GM12878 (cell line): Measurements from ENCODE around the gene JMJD4. TPM values are rescaled to one million over a fixed set of nuclear protein-coding genes. Genes with fewer than 3 reads are reported as not detected.

ENCODE experiments used
- ATAC-seq: fragments of 200-7000 bp; cut with Tn5 transposase; 3 replicates; pipeline ENCODE4 v1.9.1; 2020; ENCODE audit warnings: mild to moderate bottlenecking, moderate library complexity
- BruUV-seq: library from RNA; stranded (reverse); fragments of 400-500 nt; replicated peaks from 2 replicates; lab custom pipeline; 2021; lab: Mats Ljungman, UMichigan
- CTCF ChIA-PET: fragments of 300-600 bp; sonication (Branson Sonifier 250); formaldehyde crosslinking; extraction: SDS; loops from one replicate; lab custom pipeline; 2021; ENCODE audit warnings: inconsistent platforms; lab: Yijun Ruan, JAX
- POLR2A ChIA-PET: fragments of 350-600 bp; formaldehyde crosslinking; extraction: SDS; loops from one replicate; lab custom pipeline; 2021; ENCODE audit warnings: inconsistent platforms; lab: Charles Lee
- RAD21 ChIA-PET: fragments of 300-600 bp; sonication (Branson Sonifier 250); formaldehyde crosslinking; loops from one replicate; lab custom pipeline; 2023; ENCODE audit warnings: antibody characterized with exemption; ENCODE audit not compliant: unreplicated experiment; lab: Charles Lee
- SMC1A ChIA-PET: fragments of 300-600 bp; sonication (Branson Sonifier 250); formaldehyde crosslinking; loops from one replicate; lab custom pipeline; 2023; ENCODE audit not compliant: unreplicated experiment, uncharacterized antibody; lab: Charles Lee
- DNase-seq: peaks from one replicate; pipeline ENCODE4 v3.0.0-alpha.2; 2011; ENCODE audit warnings: low read depth, low spot score
- FAIRE-seq: peaks from 3 replicates; lab custom pipeline; 2011; peaks lifted over from hg19 to GRCh38; lab: Jason Lieb, UNC
- H2AFZ ChIP-seq: 2 replicates; pipeline ENCODE4 v1.6.0; 2011; ENCODE audit warnings: low read depth, low read length, control low read depth; ENCODE audit not compliant: control insufficient read depth
- H3K27ac ChIP-seq: 2 replicates; pipeline ENCODE4 v1.5.1; 2011; ENCODE audit warnings: control low read depth; ENCODE audit not compliant: control insufficient read depth, insufficient read depth
- H3K27me3 ChIP-seq, 2 experiments: replicated peaks in 1 of 2; 2 replicates each; pipeline versions ENCODE4 v1.6.0 to v1.6.1; 2011; ENCODE audit warnings: low read length in 1 of 2; ENCODE audit not compliant: control insufficient read depth in 2 of 2, insufficient read depth in 2 of 2
- H3K36me3 ChIP-seq, 2 experiments: 2 replicates each; pipeline ENCODE4 v1.5.1; 2011; ENCODE audit warnings: low read length in 1 of 2; ENCODE audit not compliant: control insufficient read depth in 2 of 2, insufficient read depth in 2 of 2
- H3K4me1 ChIP-seq: 2 replicates; pipeline ENCODE4 v1.6.1; 2011; ENCODE audit warnings: mild to moderate bottlenecking, low read length, moderate library complexity, mixed read lengths; ENCODE audit not compliant: control insufficient read depth, insufficient read depth
- H3K4me2 ChIP-seq: 2 replicates; pipeline ENCODE4 v1.6.0; 2011; ENCODE audit warnings: control low read depth; ENCODE audit not compliant: control insufficient read depth, insufficient read depth
- H3K4me3 ChIP-seq: fragments of 200-600 bp; sonication (generic); 2 replicates; pipeline ENCODE4 v1.5.1; 2016
- H3K79me2 ChIP-seq: 2 replicates; pipeline ENCODE4 v1.6.0; 2011; ENCODE audit warnings: low read length; ENCODE audit not compliant: control insufficient read depth, insufficient read depth
- H3K9ac ChIP-seq: 2 replicates; pipeline ENCODE4 v1.8.0; 2011; ENCODE audit warnings: low read length, control low read depth, mixed read lengths; ENCODE audit not compliant: control insufficient read depth, insufficient read depth
- H3K9me3 ChIP-seq: replicated peaks from 3 replicates; pipeline ENCODE4 v1.5.1; 2011; ENCODE audit warnings: mild to moderate bottlenecking, low read length; ENCODE audit not compliant: control insufficient read depth, insufficient read depth
- H4K20me1 ChIP-seq: 2 replicates; pipeline ENCODE4 v1.6.0; 2011; ENCODE audit not compliant: control insufficient read depth, insufficient read depth
- CREB1 ChIP-seq: IDR thresholded peaks from 2 replicates; pipeline ENCODE4 v1.6.1; 2012; ENCODE audit warnings: low read depth, mild to moderate bottlenecking, inconsistent platforms
- CREM ChIP-seq: IDR thresholded peaks from 2 replicates; pipeline ENCODE4 v1.6.1; 2014; ENCODE audit warnings: antibody characterized with exemption, low read depth
- FOXK2 ChIP-seq: fragments of 450-650 bp; IDR thresholded peaks from 2 replicates; pipeline ENCODE4 v1.6.1; 2017; ENCODE audit warnings: mild to moderate bottlenecking, moderate library complexity
- IKZF2 ChIP-seq, 2 experiments: fragments of 450-650 bp; IDR thresholded peaks; 2 replicates each; pipeline ENCODE4 v1.6.1; 2017; ENCODE audit warnings: mild to moderate bottlenecking in 2 of 2, moderate library complexity in 2 of 2
- KDM1A ChIP-seq: fragments of 200-600 bp; sonication (generic); IDR thresholded peaks from 2 replicates; pipeline ENCODE4 v1.6.1; 2016; ENCODE audit warnings: borderline replicate concordance
- MTA3 ChIP-seq: IDR thresholded peaks from 2 replicates; pipeline ENCODE4 v1.6.1; 2012; ENCODE audit warnings: low read length, inconsistent platforms, borderline replicate concordance
- NBN ChIP-seq: fragments of 450-650 bp; IDR thresholded peaks from 2 replicates; pipeline ENCODE4 v1.6.1; 2016
- RELB ChIP-seq: fragments of 450-650 bp; IDR thresholded peaks from 2 replicates; pipeline ENCODE4 v1.6.1; 2017; ENCODE audit warnings: low read depth, mild to moderate bottlenecking, moderate library complexity
- RUNX3 ChIP-seq: IDR thresholded peaks from 2 replicates; pipeline ENCODE4 v1.6.1; 2012; ENCODE audit warnings: low read length, inconsistent platforms
- WGBS: methylation state at CpG from one replicate; pipeline ENCODE4 v1.1.6; 2016; ENCODE audit warnings: low lambda C conversion rate; ENCODE audit not compliant: insufficient replicate concordance, insufficient coverage; ENCODE audit errors: missing lambda C conversion rate; 5-methylcytosine and 5-hydroxymethylcytosine counted together
- in situ Hi-C: fragments of 300-500 bp; cut with MboI; formaldehyde crosslinking; loops from 9 replicates; pipeline ENCODE4 v1.14.3; 2018; ENCODE audit warnings: mixed read lengths
- intact Hi-C: fragments of 100-400 bp; cut with micrococcal nuclease; formaldehyde crosslinking; loops from one replicate; pipeline ENCODE4 v1.14.2; 2022; ENCODE audit not compliant: unreplicated experiment
- polyA plus RNA-seq, 11 experiments: library from polyadenylated mRNA; depleted of rRNA in 4 of 11; unstranded in 6 of 11; stranded (reverse) in 5 of 11; fragments of >200 nt; fragmentation: Nextera tagmentation in 4 of 11; fragmentation: Illumina TruSeq in 1 of 11; extraction: Ambion mirVana in 4 of 11; extraction: Trizol in 1 of 11; gene quantifications; 1 replicate in 1 of 11; 2 replicates in 10 of 11; pipeline versions ENCODE4 v1.2.1 to v1.2.3, GENCODE V29; 2011 to 2016; ENCODE audit warnings: inconsistent platforms in 2 of 11, missing spikeins in 2 of 11, low read depth in 1 of 11
- total RNA-seq, 4 experiments: library from RNA; depleted of rRNA in 3 of 4; stranded (reverse); fragments of >200 nt in 3 of 4; fragmentation: Illumina TruSeq in 1 of 4; extraction: Trizol in 1 of 4; gene quantifications; 2 replicates each; pipeline versions ENCODE4 v1.2.1 to v1.2.3, GENCODE V29; 2013 to 2021
- TF ChIP-seq, protein P1 (sequence below): fragments of 150-350 bp; IDR thresholded peaks from 2 replicates; pipeline ENCODE4 v1.6.1; 2016; ENCODE audit warnings: low read depth, low read length

JMJD4 gene
- total and polyA plus RNA-seq, 10 of the 15 experiments (the other 5 are each of a cell fraction or from before 2014, with no cell fraction given), result 0.89 to 38.3 (median 18.4) TPM

DNA sequence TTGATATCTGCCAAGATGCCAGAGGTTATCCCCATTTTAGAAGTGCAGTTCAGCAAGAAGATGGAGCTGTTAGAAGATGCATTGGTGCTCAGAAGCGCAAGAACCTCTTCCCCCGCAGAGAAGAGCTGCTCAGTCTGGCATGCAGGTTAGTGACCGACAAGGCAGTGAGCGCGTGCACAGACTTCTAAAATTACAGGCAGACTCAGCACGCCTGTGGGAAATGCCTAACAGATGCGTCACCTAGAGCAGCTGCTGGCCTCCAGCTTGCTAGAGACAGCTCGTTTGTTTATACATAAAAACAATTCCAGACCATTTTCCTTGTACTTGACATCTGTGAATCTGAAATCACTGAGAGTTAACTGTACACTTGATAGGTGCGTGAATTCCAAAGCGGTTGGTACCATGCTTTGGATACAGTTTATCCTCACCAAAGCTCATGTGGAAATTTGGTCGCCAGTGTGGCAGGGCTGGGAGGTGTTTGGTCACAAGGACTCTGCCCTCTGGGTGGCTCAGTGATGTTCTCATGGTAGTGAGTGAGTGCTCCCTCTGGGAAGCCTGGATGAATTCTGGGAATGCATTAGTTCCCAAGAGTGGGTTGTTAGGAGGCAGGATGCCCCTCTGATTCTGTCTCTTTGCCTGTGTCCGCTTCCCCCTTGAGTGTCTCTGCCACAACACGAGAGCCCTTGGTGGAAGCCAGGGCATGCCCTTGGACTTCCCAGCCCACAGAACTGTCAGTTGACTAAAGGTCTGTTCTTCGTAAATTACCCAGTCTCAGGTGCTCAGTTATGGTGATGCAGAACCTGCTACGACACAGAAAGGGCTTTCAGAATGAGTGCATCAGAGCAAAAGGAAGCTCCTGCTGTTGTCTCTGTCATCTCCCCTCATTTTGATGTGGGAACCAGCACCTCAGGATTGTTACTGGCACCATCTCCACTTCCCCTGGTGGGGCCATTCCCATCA lies 24.5 kb upstream of the JMJD4 start:
- DNase-seq (no peak), FAIRE-seq (peak; percentile 38), ATAC-seq (no peak)
- no peaks in the 10 kb centered on the region for H3K27me3 ChIP-seq
- 75% methylated on average over 15 of the region's 15 CpGs for WGBS
- intact Hi-C loops, result loop anchor here (5.0 to 10.0 kb wide), 2 partner anchors 193 to 315 kb away; no protein-coding TSS in a partner anchor
- in situ Hi-C loops, result loop anchor here (5.0 kb wide), 1 partner anchor 193 kb away; no protein-coding TSS in a partner anchor
- BruUV-seq, result TSS peak; percentile 49
- no peaks in the 10 kb centered on the region; the same call in none of the 2 replicates for H3K79me2 ChIP-seq
- ChIA-PET SMC1A (no interaction called here), CTCF (interaction anchor here (3.8 kb wide), 1 partner anchor 193 kb away, joined by 34 read pairs; no protein-coding TSS in a partner anchor), RAD21 (no interaction called here), POLR2A (no interaction called here)
- peak overlapping the region; percentile 4; the same call in 1 of the 2 replicates for H3K27ac ChIP-seq
- no peak overlapping the region for H3K4me2 ChIP-seq
- peaks cover 24 to 31% of the 10 kb centered on the region in 2 experiments for H3K36me3 ChIP-seq
- H3K4me1 ChIP-seq, result peaks cover 41% of the 10 kb centered on the region
- no peak for TF ChIP-seq IKZF2 (IDR thresholded peaks at IDR 0.05)
- TF ChIP-seq CREB1, result 0 out of 2 replicates have a peak, but pooled peaks have one; percentile 11
- TF ChIP-seq NBN, result no peak
- peak; percentile 15; the same call in 1 of the 2 replicates for TF ChIP-seq RUNX3
- no peak overlapping the region for H2AFZ ChIP-seq
- no peak overlapping the region for H3K9ac ChIP-seq
- H3K4me3 ChIP-seq, result no peak overlapping the region
- H4K20me1 ChIP-seq, result no peaks in the 10 kb centered on the region; the same call in 1 of the 2 replicates
- peaks cover 7% of the 10 kb centered on the region; the same call in 2 of the 3 replicates for H3K9me3 ChIP-seq

DNA sequence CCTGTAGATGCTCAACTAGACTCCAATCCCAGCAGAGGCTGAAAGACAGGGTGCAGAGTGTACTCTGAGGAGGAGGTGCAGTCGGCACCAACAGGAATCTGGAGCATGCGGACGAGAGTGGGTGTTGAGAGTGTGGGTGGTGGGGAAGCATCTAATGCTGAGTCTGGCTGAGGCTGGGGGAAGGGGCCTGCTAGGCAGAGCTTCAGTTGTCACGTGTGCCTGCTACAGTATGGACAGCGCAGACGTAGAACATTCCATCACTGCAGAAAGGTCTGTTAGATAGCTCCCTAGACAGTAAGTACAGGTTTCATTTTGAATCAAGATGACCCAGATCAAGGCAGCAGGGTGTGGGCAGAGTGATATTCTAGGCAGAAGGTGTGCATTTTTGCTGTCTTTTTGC lies 23.3 kb upstream of the JMJD4 start:
- Histone ChIP-seq H4K20me1 (no peaks in the 10 kb centered on the region; the same call in 1 of the 2 replicates), H2AFZ (no peak overlapping the region), H3K4me3 (no peak overlapping the region), H3K4me1 (peaks cover 41% of the 10 kb centered on the region), H3K27ac (peak overlapping the region; percentile 40), H3K9ac (no peak overlapping the region; the same call in 1 of the 2 replicates), H3K4me2 (peak overlapping the region; percentile 57), H3K36me3 (peaks cover 24 to 25% of the 10 kb centered on the region in 2 experiments), H3K79me2 (no peaks in the 10 kb centered on the region; the same call in none of the 2 replicates), H3K27me3 (no peaks in the 10 kb centered on the region), H3K9me3 (peaks cover 7% of the 10 kb centered on the region; the same call in 2 of the 3 replicates)
- WGBS, result 42% methylated on average over 6 of the region's 6 CpGs
- ChIA-PET SMC1A (no interaction called here), POLR2A (no interaction called here), CTCF (interaction anchor here (0.6 to 1.2 kb wide), 4 partner anchors 14 to 200 kb away, joined by 3 to 5 read pairs (median 4); no protein-coding TSS in a partner anchor), RAD21 (interaction anchor here (1.1 kb wide), 1 partner anchor 28 kb away, joined by 3 read pairs; no protein-coding TSS in a partner anchor)
- FAIRE-seq (peak; percentile 93), DNase-seq (peak; percentile 33), ATAC-seq (peak; percentile 45)
- BruUV-seq, result no TSS peak
- intact Hi-C loops, result no loop called here
- in situ Hi-C loops, result no loop called here
- TF ChIP-seq KDM1A, result no peak
- TF ChIP-seq MTA3, result no peak
- no peak for TF ChIP-seq FOXK2
- TF ChIP-seq, protein P1, sequence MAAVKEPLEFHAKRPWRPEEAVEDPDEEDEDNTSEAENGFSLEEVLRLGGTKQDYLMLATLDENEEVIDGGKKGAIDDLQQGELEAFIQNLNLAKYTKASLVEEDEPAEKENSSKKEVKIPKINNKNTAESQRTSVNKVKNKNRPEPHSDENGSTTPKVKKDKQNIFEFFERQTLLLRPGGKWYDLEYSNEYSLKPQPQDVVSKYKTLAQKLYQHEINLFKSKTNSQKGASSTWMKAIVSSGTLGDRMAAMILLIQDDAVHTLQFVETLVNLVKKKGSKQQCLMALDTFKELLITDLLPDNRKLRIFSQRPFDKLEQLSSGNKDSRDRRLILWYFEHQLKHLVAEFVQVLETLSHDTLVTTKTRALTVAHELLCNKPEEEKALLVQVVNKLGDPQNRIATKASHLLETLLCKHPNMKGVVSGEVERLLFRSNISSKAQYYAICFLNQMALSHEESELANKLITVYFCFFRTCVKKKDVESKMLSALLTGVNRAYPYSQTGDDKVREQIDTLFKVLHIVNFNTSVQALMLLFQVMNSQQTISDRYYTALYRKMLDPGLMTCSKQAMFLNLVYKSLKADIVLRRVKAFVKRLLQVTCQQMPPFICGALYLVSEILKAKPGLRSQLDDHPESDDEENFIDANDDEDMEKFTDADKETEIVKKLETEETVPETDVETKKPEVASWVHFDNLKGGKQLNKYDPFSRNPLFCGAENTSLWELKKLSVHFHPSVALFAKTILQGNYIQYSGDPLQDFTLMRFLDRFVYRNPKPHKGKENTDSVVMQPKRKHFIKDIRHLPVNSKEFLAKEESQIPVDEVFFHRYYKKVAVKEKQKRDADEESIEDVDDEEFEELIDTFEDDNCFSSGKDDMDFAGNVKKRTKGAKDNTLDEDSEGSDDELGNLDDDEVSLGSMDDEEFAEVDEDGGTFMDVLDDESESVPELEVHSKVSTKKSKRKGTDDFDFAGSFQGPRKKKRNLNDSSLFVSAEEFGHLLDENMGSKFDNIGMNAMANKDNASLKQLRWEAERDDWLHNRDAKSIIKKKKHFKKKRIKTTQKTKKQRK, result no peak
- no peak for TF ChIP-seq RELB
- TF ChIP-seq CREM, result peak; percentile 67
